KMS-11 (cell line): ENCODE measurements around the gene ST7.

Source experiments
- H2AFZ ChIP-seq: fragments of 200-600 bp; sonication (generic); 2 replicates; pipeline ENCODE4 v1.6.1; 2016; ENCODE audit warnings: antibody characterized with exemption, mixed run types, low read depth
- H3K27ac ChIP-seq: fragments of 200-600 bp; sonication (generic); 2 replicates; pipeline ENCODE4 v1.6.1; 2016; ENCODE audit warnings: mild to moderate bottlenecking, mixed run types
- H3K27me3 ChIP-seq: fragments of 200-600 bp; sonication (generic); 2 replicates; pipeline ENCODE4 v1.6.1; 2017; ENCODE audit warnings: mild to moderate bottlenecking, low read depth, mixed run types, moderate library complexity; ENCODE audit not compliant: insufficient read depth
- H3K36me3 ChIP-seq: fragments of 200-600 bp; sonication (generic); 2 replicates; pipeline ENCODE4 v1.6.1; 2017; ENCODE audit warnings: mild to moderate bottlenecking, mixed run types; ENCODE audit not compliant: insufficient read depth
- H3K4me1 ChIP-seq: fragments of 200-600 bp; sonication (generic); 2 replicates; pipeline ENCODE4 v1.6.1; 2016; ENCODE audit warnings: mild to moderate bottlenecking, low read depth, mixed run types; ENCODE audit not compliant: poor library complexity, severe bottlenecking
- H3K4me2 ChIP-seq: fragments of 200-600 bp; sonication (generic); 2 replicates; pipeline ENCODE4 v1.7.0; 2016; ENCODE audit warnings: mild to moderate bottlenecking, mixed run types
- H3K4me3 ChIP-seq: fragments of 200-600 bp; sonication (generic); IDR thresholded peaks from 2 replicates; pipeline ENCODE4 v1.6.1; 2017; ENCODE audit warnings: low read depth, low read length, mixed read lengths; ENCODE audit not compliant: insufficient read depth
- H3K79me2 ChIP-seq: fragments of 200-600 bp; sonication (generic); 2 replicates; pipeline ENCODE4 v1.6.1; 2016; ENCODE audit warnings: low read depth, mixed run types; ENCODE audit not compliant: insufficient read depth
- H3K9ac ChIP-seq: fragments of 200-600 bp; sonication (generic); 2 replicates; pipeline ENCODE4 v1.6.1; 2016; ENCODE audit warnings: mild to moderate bottlenecking, mixed run types
- H4K20me1 ChIP-seq: fragments of 200-600 bp; sonication (generic); 2 replicates; pipeline ENCODE4 v1.6.1; 2016; ENCODE audit warnings: mild to moderate bottlenecking, mixed run types; ENCODE audit not compliant: insufficient read depth
- TF ChIP-seq, protein P1 (sequence below): fragments of 200-600 bp; sonication (generic); conservative IDR thresholded peaks from 2 replicates; pipeline ENCODE4 v1.6.1; 2017; ENCODE audit warnings: low read depth, mild to moderate bottlenecking, antibody characterized with exemption, low read length, moderate library complexity, mixed read lengths

The ST7 gene

GRCh38 chr7:116977172-116977571 lies 23.9 kb downstream of the ST7 start:
- Histone ChIP-seq H3K9ac (no peak overlapping the region), H2AFZ (no peak overlapping the region), H3K4me3 (no peak overlapping the region), H3K4me2 (no peak overlapping the region), H3K27ac (no peak overlapping the region), H3K27me3 (no peaks in the 10 kb centered on the region), H3K79me2 (no peaks in the 10 kb centered on the region), H3K36me3 (no peaks in the 10 kb centered on the region), H3K4me1 (peaks cover 8% of the 10 kb centered on the region), H4K20me1 (no peaks in the 10 kb centered on the region)
- TF ChIP-seq, protein P1, sequence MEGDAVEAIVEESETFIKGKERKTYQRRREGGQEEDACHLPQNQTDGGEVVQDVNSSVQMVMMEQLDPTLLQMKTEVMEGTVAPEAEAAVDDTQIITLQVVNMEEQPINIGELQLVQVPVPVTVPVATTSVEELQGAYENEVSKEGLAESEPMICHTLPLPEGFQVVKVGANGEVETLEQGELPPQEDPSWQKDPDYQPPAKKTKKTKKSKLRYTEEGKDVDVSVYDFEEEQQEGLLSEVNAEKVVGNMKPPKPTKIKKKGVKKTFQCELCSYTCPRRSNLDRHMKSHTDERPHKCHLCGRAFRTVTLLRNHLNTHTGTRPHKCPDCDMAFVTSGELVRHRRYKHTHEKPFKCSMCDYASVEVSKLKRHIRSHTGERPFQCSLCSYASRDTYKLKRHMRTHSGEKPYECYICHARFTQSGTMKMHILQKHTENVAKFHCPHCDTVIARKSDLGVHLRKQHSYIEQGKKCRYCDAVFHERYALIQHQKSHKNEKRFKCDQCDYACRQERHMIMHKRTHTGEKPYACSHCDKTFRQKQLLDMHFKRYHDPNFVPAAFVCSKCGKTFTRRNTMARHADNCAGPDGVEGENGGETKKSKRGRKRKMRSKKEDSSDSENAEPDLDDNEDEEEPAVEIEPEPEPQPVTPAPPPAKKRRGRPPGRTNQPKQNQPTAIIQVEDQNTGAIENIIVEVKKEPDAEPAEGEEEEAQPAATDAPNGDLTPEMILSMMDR, result no peak

GRCh38 chr7:116978006-116978405 lies 24.7 kb downstream of the ST7 start:
- H3K4me3 ChIP-seq, result no peak overlapping the region
- H3K36me3 ChIP-seq, result no peaks in the 10 kb centered on the region
- no peak overlapping the region for H3K9ac ChIP-seq
- no peaks in the 10 kb centered on the region for H3K27me3 ChIP-seq
- peaks cover 6% of the 10 kb centered on the region for H3K4me1 ChIP-seq
- no peaks in the 10 kb centered on the region for H3K79me2 ChIP-seq
- H3K4me2 ChIP-seq, result no peak overlapping the region
- H2AFZ ChIP-seq, result no peak overlapping the region
- TF ChIP-seq, protein P1, result no peak
- H3K27ac ChIP-seq, result no peak overlapping the region
- H4K20me1 ChIP-seq, result no peaks in the 10 kb centered on the region

DNA sequence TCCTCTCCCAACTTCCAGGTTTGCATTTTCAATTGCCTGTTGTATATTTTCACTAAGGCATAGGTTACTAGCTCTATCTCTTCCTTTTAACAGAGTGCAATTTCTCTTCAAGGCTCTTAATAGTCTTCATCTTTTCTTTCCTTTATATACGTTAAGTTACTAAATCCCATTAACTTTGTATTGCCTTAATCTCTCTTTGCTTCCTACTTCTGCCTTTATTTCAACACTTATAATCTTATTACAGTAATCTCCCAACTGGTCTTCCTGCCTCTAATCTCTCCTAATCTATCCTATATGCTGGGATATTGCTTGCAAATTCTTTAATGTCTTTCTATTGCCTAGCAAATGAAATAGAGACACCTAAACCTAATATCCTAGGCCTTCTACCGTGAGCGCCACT lies 26.1 kb downstream of the ST7 start:
- Histone ChIP-seq H4K20me1 (no peaks in the 10 kb centered on the region), H3K4me1 (peaks cover 5% of the 10 kb centered on the region), H3K4me2 (no peak overlapping the region), H3K9ac (no peak overlapping the region), H2AFZ (no peak overlapping the region), H3K4me3 (no peak overlapping the region), H3K79me2 (no peaks in the 10 kb centered on the region), H3K27me3 (no peaks in the 10 kb centered on the region), H3K36me3 (no peaks in the 10 kb centered on the region), H3K27ac (no peak overlapping the region)
- TF ChIP-seq, protein P1, result no peak

GRCh38 chr7:116980354-116980753 lies 27.1 kb downstream of the ST7 start:
- no peak overlapping the region for H3K4me3 ChIP-seq
- no peak overlapping the region for H2AFZ ChIP-seq
- H3K79me2 ChIP-seq, result no peaks in the 10 kb centered on the region
- no peak overlapping the region for H3K9ac ChIP-seq
- no peak overlapping the region for H3K4me2 ChIP-seq
- TF ChIP-seq, protein P1, result no peak
- H3K27me3 ChIP-seq, result no peaks in the 10 kb centered on the region
- no peak overlapping the region for H3K27ac ChIP-seq
- peaks cover 3% of the 10 kb centered on the region for H3K4me1 ChIP-seq
- H3K36me3 ChIP-seq, result no peaks in the 10 kb centered on the region
- H4K20me1 ChIP-seq, result no peaks in the 10 kb centered on the region
